GM20000 (cell line): Measurements from ENCODE around the gene PTBP3.
"Not testable (repeated sequence)": the region's sequence is repeated elsewhere in the genome, so short reads cannot be mapped to it uniquely, and the experiment has no call there.

ENCODE experiments used
- DNase-seq: peaks from one replicate; pipeline ENCODE4 v3.0.0; 2012; ENCODE audit warnings: low spot score
- TF ChIP-seq, protein P1 (sequence below): IDR thresholded peaks from 2 replicates; pipeline ENCODE4 v1.5.1; 2012; ENCODE audit warnings: mild to moderate bottlenecking, control low read depth; ENCODE audit errors: extremely low read depth, missing control alignments

The PTBP3 gene

DNA sequence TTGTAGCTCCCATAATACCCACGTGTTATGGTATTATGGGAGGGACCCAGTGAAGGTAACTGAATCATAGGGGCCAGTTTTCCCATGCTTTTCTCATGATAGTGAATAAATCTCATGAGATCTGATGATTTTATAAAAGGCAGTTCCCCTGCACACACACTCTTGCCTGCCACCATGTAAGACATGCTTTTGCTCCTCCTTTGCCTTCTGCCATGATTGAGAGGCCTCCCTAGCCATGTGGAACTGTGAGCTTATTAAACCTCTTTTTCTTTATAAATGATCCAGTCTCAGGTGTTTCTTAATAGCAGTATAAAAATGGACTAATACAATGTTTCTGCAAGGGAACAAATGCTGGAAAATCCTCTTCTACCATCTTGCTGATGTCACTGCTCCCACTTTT is 36.4 kb upstream of the PTBP3 start:
- TF ChIP-seq, protein P1, sequence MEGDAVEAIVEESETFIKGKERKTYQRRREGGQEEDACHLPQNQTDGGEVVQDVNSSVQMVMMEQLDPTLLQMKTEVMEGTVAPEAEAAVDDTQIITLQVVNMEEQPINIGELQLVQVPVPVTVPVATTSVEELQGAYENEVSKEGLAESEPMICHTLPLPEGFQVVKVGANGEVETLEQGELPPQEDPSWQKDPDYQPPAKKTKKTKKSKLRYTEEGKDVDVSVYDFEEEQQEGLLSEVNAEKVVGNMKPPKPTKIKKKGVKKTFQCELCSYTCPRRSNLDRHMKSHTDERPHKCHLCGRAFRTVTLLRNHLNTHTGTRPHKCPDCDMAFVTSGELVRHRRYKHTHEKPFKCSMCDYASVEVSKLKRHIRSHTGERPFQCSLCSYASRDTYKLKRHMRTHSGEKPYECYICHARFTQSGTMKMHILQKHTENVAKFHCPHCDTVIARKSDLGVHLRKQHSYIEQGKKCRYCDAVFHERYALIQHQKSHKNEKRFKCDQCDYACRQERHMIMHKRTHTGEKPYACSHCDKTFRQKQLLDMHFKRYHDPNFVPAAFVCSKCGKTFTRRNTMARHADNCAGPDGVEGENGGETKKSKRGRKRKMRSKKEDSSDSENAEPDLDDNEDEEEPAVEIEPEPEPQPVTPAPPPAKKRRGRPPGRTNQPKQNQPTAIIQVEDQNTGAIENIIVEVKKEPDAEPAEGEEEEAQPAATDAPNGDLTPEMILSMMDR, result no peak

DNA sequence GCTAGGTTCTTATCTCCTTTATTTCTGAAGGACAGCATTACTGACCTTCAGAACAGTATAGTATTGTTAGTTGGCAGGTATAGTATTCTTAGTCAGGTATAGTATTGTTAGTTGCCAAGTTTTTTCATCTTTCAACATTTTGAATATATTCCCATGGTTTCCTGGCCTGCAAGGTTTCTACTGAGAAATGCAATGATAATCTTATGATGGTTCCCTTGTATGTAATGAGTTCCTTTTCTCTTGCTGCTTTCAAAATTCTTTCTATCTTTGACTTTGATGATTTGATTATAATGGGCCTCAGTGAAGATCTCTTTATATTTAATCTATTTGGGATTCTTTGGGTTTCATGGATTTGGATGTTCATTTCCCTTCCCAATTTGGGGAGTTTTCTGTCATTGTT is 34.0 kb upstream of the PTBP3 start:
- no peak for DNase-seq
- TF ChIP-seq, protein P1, result no peak

More for the DNA sequence above, 36.4 kb upstream of the PTBP3 start:
- no peak for DNase-seq

DNA sequence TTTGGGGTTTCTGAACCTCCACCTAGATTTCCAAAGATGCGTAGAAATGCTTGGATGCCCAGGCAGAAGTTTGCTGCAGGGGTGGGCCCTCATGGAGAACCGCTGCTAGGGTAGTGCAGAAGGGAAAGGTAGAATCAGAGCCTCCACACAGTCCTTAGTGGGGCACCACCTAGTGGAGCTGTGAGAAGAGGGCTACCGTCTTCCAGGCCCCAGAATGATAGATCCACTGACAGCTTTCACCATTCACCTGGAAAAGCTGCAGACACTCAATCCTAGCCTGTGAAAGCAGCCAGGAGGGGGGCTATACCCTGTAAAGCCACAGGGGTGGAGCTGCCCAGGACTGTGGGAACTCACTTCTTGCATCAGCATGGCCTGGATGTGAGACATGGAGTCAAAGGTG is 33.2 kb upstream of the PTBP3 start:
- TF ChIP-seq, protein P1, result no peak
- DNase-seq, result no peak

DNA sequence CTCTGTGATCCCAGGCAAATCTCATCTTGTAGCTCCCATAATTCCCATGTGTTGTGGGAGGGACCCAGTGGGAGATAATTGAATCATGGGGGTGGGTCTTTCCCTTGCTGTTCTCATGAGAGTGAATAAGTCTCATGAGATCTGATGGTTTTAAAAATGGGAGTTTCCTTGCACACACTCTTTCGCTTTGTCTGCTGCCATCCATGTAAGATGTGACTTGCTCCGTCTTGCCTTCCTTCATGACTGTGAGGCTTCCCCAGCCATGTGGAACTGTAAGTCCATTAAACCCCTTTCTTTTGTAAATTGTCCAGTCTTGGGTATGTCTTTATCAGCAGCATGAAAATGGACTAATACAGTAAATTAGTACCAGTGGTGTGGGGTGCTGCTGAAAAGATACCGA is 31.8 kb upstream of the PTBP3 start:
- not testable (repeated sequence) for DNase-seq

DNA sequence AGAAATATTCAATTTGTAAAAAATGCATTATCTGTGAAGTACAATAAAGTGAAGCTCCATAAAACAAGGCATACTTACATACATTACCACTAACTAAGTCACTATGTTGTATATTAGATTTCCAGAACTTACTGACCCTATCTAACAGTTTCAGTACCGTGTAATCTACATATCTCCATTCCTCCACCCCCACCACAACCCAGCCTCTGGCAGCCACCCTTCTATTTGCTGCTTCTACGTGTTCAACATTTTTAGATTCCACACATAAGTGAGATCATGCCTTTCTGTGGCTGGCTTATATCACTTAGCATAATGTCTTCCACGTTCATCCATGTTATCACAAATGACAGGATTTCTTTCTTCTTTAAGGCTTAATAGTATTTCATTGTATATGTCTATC is 31.3 kb upstream of the PTBP3 start:
- no peak for DNase-seq
- TF ChIP-seq, protein P1, result no peak

DNA sequence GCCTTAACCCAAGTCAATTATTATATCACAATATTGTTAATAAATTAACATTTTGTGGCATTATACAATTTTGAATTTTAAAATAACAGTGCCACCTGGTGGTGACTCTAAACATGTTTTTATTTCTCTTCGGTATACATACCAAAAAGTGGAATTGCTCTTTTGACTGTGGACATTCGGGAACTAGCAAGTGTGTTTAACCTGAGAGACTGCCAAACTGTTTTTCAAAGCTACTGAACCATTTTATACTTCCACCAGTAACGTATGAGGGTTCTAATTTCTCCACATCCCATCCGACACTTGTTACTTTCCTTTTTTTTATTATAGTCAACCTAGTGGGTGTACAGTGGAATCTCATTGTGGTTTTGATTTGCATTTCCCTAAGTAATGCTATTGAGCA is 28.2 kb upstream of the PTBP3 start:
- no peak for DNase-seq

DNA sequence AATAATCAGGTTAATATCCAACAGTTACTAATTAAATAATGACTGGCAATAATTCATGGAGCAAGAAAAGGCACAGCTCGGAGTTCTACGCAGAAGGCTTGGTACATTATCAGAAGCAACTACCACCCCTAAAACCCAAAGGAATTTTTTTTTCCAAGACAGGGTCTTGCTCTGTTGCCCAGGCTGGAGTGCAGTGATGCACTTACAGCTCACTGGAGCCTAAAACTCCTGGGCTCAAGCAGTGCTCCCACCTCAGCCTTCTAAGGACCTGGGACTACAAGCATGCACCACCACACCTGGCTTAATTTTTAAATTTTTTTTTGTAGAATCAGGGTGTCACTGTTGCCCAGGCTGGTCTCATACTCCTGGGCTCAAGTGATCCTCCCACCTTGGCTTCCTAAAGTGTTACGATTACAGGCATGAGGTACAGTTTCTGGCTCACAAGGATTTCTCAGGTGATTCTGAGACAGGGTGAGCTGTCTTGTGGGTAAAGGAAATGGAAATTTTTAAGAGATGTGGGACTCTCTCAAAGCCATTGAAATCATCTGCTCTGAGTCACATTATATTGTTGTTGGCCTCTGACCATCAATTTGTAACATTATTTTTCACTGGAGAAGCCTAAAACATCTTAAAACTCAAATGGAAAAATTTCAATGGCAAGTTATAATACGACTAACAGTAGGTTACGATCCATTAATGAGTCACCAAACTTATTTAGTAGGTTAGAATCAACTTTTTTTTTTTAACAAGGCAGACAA is 26.8 kb upstream of the PTBP3 start:
- DNase-seq, result no peak
- TF ChIP-seq, protein P1, result no peak

More for the DNA sequence above, 28.2 kb upstream of the PTBP3 start:
- TF ChIP-seq, protein P1, result no peak

DNA sequence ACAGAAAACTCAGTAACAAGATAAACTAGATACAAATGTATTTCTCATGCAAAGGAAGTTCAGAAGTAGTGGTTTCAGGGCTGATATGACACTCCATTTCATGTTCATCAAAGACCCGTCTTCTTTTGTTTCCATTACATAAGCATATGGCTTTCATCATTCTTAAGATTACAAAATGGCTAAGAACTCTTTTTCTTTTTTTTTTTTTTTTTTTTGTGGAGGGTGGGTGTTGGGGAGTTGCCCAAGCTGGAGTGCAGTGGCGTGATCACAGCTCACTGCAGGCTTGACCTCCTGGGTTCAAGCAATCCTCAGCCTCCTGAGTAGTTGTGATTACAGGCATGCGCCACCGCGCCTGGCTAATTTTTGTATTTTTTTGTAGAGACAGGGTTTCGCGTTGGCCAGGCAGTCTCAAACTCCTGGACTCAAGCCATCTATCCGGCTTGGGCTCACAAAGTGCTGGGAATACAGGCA is 22.0 kb upstream of the PTBP3 start:
- TF ChIP-seq, protein P1, result no peak
- DNase-seq, result peak; percentile 40
